Urothelium cell line (cell line): Measurements from ENCODE around the gene FLG.
"Not testable (repeated sequence)": the region's sequence is repeated elsewhere in the genome, so short reads cannot be mapped to it uniquely, and the experiment has no call there.

Experiments
- DNase-seq: peaks from one replicate; pipeline ENCODE4 v3.0.0; 2011; ENCODE audit warnings: low spot score, mixed read lengths
- FAIRE-seq: peaks from 2 replicates; lab custom pipeline; 2011; peaks lifted over from hg19 to GRCh38; lab: Jason Lieb, UNC

The FLG gene

GRCh38 chr1:152325111-152325510, at the start of gene FLG:
TSS of gene FLG (minus strand) at chr1:152325239. CDS start at chr1:152315456, 9,783 bp downstream.
- DNase-seq, result no peak
- FAIRE-seq, result no peak

- DNase-seq (no peak), FAIRE-seq (no peak)
Measured at GRCh38 chr1:152374451-152374850, 49.4 kb upstream of the FLG start.

DNA sequence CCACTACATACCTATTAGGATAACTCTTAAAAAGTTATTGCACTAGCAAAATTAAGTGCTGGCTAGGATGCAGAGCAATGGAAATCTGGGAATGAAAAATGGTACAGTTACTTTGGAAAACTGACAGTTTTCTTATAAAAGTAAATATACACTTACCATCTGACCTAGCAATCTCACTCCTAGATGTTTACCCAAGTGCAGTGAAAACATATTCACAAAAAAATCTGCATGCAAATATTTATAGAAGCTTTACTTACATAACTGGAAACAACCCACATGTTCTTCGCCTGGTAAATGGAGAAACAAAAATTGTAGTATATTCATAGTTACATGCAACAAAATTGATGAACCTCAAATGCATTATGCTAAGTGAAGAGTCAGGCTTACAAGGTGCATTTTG, 47.6 kb upstream of the FLG start:
- FAIRE-seq (no peak), DNase-seq (no peak)

DNA sequence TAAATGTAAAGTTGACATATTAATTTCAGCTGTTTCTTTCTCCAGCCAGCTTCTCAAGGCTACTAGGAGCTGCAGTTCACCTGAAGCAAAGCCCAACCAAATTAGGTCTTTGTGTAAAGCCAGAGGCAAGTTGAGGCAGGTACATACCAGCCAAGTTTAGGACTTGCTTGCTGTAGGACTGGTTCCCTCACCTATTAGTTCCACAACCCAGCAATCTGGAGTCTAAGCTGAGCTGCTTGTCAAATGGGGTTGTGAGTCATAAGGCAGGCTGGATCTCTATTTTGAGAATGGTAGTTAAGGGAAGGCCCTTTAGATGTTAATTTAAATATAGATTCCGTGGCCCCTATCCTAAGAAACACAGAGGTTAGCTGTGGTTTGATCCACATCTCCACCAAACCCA, 42.4 kb upstream of the FLG start:
- no peak for DNase-seq
- FAIRE-seq, result no peak

- FAIRE-seq, result no peak
- no peak for DNase-seq
Measured at GRCh38 chr1:152359906-152360305, 34.9 kb upstream of the FLG start, which contains the start of gene FLG2. TSS of gene FLG2 (minus strand) at chr1:152360006. CDS start at chr1:152358884, 1,122 bp downstream.

- DNase-seq, result no peak
- FAIRE-seq, result no peak
Measured at GRCh38 chr1:152356736-152357135, 31.7 kb upstream of the FLG start.

DNA sequence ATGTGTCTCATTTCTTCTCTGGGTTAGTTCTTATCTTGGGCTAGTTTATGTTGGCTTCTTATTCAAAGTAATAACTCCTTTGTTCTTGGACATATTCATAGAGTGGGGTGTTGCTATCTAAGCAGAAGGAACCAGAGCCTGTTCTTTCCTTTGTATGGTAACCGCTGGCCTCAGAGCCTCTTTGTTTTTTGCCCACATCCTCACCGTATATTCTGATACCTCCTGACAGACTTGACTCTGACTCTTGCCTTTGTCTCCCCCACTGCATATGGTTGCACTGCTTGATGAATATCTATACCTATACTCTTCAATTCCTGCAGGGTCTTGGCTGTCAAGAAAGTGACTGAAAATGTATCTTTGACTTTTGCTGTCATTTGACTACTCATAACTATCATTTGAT, 24.6 kb upstream of the FLG start:
- no peak for FAIRE-seq
- no peak for DNase-seq

DNA sequence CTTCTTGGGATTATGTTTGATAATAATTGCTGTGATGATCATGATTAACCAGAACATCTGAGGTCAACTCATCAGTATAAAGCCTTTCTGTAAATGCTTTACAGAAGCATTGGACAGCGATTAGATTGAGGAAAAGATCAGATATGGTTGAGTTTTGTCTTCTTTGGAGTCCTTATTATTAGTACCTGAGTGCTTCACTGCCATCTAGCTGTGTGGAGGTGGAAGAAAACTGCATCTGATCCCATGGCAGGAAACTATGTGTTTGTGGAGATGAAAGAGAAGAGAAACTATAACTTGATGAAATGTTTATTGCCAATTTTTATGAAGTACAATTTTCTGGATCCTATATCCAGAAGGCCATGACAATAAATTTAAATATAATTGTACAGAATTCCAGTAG, 23.4 kb upstream of the FLG start:
- FAIRE-seq (no peak), DNase-seq (peak; percentile 11)

DNA sequence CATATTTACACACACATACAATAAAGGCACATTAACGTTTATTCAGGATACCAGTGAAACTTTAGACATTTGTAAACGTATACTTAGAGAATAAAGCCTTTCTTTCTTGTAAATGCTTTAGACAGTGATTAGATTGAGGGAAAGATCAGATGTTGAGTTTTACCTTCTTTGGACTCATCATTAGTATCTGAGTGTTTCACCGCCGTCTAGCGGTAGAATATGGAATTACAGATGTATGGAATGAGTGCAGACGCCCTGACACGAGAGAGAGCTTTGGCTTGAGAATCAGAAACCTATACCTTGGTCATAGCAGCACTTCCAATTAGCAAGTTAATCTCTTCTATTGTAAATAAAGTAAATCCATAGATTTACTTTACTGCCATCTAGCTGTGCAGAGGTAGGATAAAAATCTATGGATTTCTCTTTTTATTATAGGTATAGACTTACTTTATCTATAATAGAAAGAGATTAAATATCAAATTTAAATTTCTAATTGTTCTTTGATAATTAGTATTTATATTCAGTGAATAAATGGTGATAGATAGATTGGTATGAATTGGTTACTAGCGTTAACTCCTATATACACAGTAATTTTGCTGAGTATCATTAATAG, 22.2 kb upstream of the FLG start:
- DNase-seq (peak; percentile 44), FAIRE-seq (no peak)

DNA sequence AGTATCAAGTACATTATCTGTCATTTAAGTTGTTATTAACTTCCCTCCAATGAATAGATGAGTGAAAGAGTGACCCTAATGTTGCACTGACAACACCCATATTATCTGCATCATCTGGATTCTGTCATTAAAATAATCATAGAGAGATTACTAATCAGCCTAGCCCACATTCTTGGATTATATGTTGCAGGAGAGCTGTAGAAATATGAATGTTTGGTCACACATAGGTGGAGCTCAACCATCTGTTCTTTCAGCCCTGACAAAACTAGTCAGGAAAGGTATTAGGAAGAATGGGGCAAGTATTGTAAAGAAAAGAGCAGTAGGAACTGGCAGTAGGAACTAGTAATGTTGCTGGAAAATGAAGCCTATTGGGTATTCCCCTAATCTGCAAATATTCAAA, 19.4 kb upstream of the FLG start:
- FAIRE-seq, result no peak
- DNase-seq, result no peak

DNA sequence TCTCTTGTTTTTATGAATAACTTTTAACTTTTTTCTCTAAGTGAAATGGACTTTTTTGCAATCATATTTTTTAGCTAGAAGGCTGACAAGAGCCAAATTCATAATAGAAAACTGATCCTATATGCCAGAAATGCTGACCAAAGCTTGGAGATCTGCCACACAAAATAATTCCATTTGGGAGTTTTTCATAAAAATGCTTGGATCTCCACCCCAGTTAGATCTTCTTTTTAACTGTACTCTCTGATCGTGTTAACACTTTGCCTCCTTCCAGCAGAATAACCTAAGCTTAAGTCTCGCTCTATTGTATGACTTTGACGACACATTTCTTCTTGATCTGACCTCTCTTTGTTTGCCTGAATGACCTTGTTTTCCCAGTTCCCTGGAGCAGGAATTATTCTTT, 18.0 kb upstream of the FLG start:
- FAIRE-seq, result no peak
- no peak for DNase-seq

- DNase-seq (no peak), FAIRE-seq (no peak)
Measured at GRCh38 chr1:152335399-152335798, 10.4 kb upstream of the FLG start.

DNA sequence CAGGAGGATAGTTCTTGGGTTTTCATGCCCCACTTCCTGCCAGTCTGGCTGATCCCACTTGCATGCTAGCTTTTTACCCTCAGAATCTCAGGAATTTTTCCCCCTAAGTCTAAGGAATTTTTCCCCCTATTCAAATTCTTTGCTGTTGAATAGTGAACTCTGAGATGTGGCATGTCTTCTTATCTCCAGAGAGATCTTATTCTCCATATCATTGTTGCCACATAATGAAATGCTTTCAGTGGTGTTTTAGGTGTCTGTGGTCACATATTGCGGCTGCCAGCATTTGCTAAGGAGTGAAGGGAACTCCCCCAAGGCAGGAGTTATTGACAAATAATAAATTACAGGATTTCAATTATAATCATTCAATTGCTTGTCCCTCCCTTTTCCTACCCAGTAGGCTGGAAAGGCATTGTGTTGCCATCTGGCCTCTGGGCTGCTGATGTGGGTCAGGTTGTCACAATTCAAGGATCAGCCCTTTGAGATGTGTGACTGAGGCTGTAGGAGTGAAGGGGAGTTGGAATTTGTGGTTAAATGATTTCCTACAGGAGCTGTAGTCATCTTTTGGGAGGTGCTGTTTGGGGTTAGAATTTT, 3.9 kb upstream of the FLG start:
- DNase-seq (peak; percentile 53), FAIRE-seq (peak; percentile 30)

DNA sequence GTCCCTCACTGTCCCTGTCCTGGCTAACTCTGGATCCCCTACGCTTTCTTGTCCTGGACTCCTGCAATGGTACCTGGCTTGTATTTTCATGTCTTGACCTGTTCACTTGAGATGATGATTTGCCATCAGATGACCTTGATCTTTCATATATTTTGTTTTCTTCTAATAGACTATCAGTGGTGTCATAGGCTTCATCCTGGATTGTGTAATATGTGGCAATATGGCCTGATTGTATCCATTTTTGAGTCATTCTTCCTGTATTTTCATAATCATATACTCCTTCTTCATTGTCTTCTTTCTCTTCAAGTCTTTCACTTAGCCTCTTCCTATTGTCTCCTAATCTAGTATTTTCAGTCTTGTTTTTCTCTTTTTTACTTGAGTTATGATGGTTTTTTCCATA, 11.1 kb downstream of the FLG start:
- DNase-seq, result no peak
- FAIRE-seq, result no peak

DNA sequence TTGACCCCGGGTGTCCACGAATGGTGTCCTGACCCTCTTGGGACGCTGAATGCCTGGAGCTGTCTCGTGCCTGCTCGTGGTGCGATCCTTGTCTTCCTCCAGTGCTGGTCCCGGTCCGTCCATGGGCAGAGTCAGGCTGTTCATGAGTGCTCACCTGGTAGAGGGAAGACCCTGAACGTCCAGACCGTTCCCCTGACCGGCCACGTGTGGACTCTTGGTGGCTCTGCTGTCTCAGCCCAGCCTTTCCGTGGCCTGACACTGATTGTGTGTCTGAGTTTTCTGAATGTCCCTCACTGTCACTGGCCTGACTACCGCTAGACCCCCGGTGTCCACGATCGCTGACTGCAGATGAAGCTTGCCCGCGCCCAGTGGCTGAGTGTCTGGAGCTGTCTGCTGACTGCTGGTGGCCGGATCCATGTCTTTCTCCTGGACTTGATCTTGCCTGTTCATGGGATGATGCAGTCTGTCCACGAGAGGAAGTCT, 11.7 kb downstream of the FLG start:
- no peak for FAIRE-seq

GRCh38 chr1:152312169-152312568, 12.9 kb downstream of the FLG start:
- DNase-seq, FAIRE-seq: not testable (repeated sequence)

More for the DNA sequence above, 11.7 kb downstream of the FLG start:
- no peak for DNase-seq

DNA sequence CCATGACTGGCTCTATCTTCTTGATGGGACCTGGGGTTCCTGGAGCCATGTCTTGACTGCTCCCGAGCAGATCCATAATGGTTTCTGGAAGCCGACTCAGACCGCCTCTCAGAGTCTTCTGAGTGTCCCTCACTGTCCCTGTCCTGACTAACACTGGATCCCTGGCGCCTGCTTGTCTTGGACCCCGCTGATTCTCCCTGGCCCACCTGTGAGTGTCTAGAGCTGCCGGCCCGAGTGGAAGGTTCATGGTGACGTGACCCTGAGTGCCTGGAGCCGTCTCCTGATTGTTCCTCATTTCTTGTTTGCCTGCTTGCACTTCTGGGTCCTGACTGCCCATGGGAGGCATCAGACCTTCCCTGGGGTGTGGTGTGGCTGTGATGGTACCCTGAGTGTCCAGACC, 15.1 kb downstream of the FLG start:
- DNase-seq, result no peak
- no peak for FAIRE-seq

DNA sequence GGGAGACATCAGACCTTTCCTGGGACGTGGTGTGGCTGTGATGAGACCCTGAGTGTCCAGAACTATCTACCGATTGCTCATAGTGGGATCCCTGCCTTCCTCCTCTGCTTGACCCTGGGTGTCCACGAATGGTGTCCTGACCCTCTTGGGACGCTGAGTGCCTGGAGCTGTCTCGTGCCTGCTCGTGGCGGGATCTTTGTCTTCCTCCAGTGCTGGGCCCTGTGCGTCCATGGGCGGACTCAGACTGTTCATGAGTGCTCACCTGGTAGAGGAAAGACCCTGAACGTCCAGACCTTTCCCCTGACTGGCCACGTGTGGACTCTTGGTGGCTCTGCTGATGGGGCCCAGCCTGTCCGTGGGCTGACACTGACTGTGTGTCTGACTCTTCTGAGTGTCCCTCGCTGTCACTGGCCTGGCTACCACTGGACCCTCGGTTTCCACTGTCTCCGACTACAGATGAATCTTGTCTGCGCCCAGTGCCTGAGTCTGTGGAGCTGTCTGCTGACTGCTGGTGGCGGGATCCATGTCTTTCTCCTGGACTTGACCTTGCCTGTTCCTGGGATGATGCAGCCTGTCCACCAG, 15.6 kb downstream of the FLG start:
- DNase-seq, FAIRE-seq: not testable (repeated sequence)

GRCh38 chr1:152308758-152309157, 16.3 kb downstream of the FLG start:
- not testable (repeated sequence) for FAIRE-seq, DNase-seq

GRCh38 chr1:152307970-152308369, 17.1 kb downstream of the FLG start:
- not testable (repeated sequence) for FAIRE-seq, DNase-seq

GRCh38 chr1:152306123-152306522, 18.9 kb downstream of the FLG start:
- not testable (repeated sequence) for DNase-seq, FAIRE-seq

DNA sequence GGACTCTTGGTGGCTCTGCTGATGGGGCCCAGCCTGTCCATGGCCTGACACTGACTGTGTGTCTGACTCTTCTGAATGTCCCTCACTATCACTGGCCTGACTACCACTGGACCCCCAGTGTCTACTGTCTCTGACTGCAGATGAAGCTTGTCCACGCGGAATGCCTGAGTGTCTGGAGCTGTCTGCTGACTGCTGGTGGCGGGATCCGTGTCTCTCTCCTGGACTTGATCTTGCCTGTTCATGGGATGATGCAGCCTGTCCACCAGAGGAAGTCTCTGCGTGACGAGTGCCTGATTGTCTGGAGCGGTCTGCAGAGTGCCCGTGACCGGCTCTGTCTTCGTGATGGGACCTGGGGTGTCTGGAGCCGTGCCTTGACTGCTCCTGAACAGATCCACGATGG, 20.3 kb downstream of the FLG start:
- not testable (repeated sequence) for FAIRE-seq, DNase-seq
